ENCODE data around the gene CNGA4. TPM values are rescaled to one million over a fixed set of nuclear protein-coding genes. Genes with fewer than 3 reads are reported as not detected.
"Not testable (repeated sequence)": the region's sequence is repeated elsewhere in the genome, so short reads cannot be mapped to it uniquely, and the experiment has no call there.

Gene CNGA4
- total RNA-seq, 1 experiment from 2014 or later = not detected

GRCh38 chr11:6260207-6260726, 21.4 kb downstream of the CNGA4 start:
- DNase-seq (ENCODE audit: low spot score) = no peak

GRCh38 chr11:6263662-6264061, 24.8 kb downstream of the CNGA4 start:
- no peak for DNase-seq (ENCODE audit: low spot score)

- DNase-seq (ENCODE audit: low spot score) = no peak
Observed at GRCh38 chr11:6268820-6269219, 29.9 kb downstream of the CNGA4 start.

GRCh38 chr11:6269994-6270393, 31.1 kb downstream of the CNGA4 start:
- DNase-seq (ENCODE audit: low spot score) = no peak

GRCh38 chr11:6270584-6271246, 31.8 kb downstream of the CNGA4 start:
- no peak for DNase-seq (ENCODE audit: low spot score)

- no peak for DNase-seq (ENCODE audit: low spot score)
Observed at GRCh38 chr11:6271598-6271997, 32.7 kb downstream of the CNGA4 start.

- no peak for DNase-seq (ENCODE audit: low spot score)
Observed at GRCh38 chr11:6273188-6273587, 34.3 kb downstream of the CNGA4 start.

- DNase-seq (ENCODE audit: low spot score) = not testable (repeated sequence)
Observed at GRCh38 chr11:6280809-6281208, 41.9 kb downstream of the CNGA4 start.

GRCh38 chr11:6283453-6284023, 44.6 kb downstream of the CNGA4 start:
- no peak for DNase-seq (ENCODE audit: low spot score)

GRCh38 chr11:6284250-6284649, 45.4 kb downstream of the CNGA4 start:
- DNase-seq (ENCODE audit: low spot score) = no peak

- DNase-seq (ENCODE audit: low spot score) = no peak
Observed at GRCh38 chr11:6285019-6285418, 46.1 kb downstream of the CNGA4 start.

Other genes starting within 250 kb of the CNGA4 start
- not detected in 2 replicates for gene OR56A4, start 232.1 kb upstream of the CNGA4 start, total RNA-seq (2014; rRNA removed; shearing (Covaris generic))
- not detected in 2 replicates for gene OR56A1, start 208.3 kb upstream of the CNGA4 start, total RNA-seq (2014; rRNA removed; shearing (Covaris generic))
- gene OR56B4, start 131.4 kb upstream of the CNGA4 start, total RNA-seq (2014; rRNA removed; shearing (Covaris generic)) = not detected in 2 replicates
- gene OR52B2, start 68.8 kb upstream of the CNGA4 start, total RNA-seq (2014; rRNA removed; shearing (Covaris generic)) = 0.42 TPM in 1 of 2 replicates, not detected in the other
- gene OR52W1, start 39.9 kb upstream of the CNGA4 start, total RNA-seq (2014; rRNA removed; shearing (Covaris generic)) = not detected in 2 replicates
- not detected in 2 replicates for gene C11orf42, start 33.5 kb upstream of the CNGA4 start, total RNA-seq (2014; rRNA removed; shearing (Covaris generic))
- gene FHIP1B, start 4.5 kb upstream of the CNGA4 start, total RNA-seq (2014; rRNA removed; shearing (Covaris generic)) = 98.4 and 136 TPM in 2 replicates
- not detected in 2 replicates for gene CCKBR, start 20.7 kb downstream of the CNGA4 start, total RNA-seq (2014; rRNA removed; shearing (Covaris generic))
- 1.6 TPM in 1 of 2 replicates, not detected in the other for gene CAVIN3, start 81.4 kb downstream of the CNGA4 start, total RNA-seq (2014; rRNA removed; shearing (Covaris generic))
- gene SMPD1, start 151.4 kb downstream of the CNGA4 start, total RNA-seq (2014; rRNA removed; shearing (Covaris generic)) = 3.1 and 4.4 TPM in 2 replicates
- gene APBB1, start 180.0 kb downstream of the CNGA4 start, total RNA-seq (2014; rRNA removed; shearing (Covaris generic)) = 0.15 and 0.21 TPM in 2 replicates
- 0.25 TPM in 1 of 2 replicates, not detected in the other for gene HPX, start 201.9 kb downstream of the CNGA4 start, total RNA-seq (2014; rRNA removed; shearing (Covaris generic))
- gene TRIM3, start 234.9 kb downstream of the CNGA4 start, total RNA-seq (2014; rRNA removed; shearing (Covaris generic)) = 34.5 and 37.9 TPM in 2 replicates
- gene ARFIP2, start 242.2 kb downstream of the CNGA4 start, total RNA-seq (2014; rRNA removed; shearing (Covaris generic)) = 131 and 140 TPM in 2 replicates
- 47.1 and 48.0 TPM in 2 replicates for gene TIMM10B, start 242.4 kb downstream of the CNGA4 start, total RNA-seq (2014; rRNA removed; shearing (Covaris generic))